HEK293 (cell line): ENCODE measurements around the gene ELMO1.

Experiments
- CTCF ChIA-PET: fragments of 350-600 bp; formaldehyde crosslinking; extraction: SDS; loops from one replicate; lab custom pipeline; 2021; ENCODE audit warnings: antibody characterized with exemption; lab: Yijun Ruan, JAX
- POLR2A ChIA-PET: fragments of 300-600 bp; formaldehyde crosslinking; extraction: SDS; loops from one replicate; lab custom pipeline; 2020; ENCODE audit warnings: antibody characterized with exemption, inconsistent platforms; lab: Yijun Ruan, JAX
- H3K27ac ChIP-seq: fragments of 200-500 bp; sonication (Bioruptor generic); 2 replicates; pipeline ENCODE4 v1.5.1; 2014; ENCODE audit warnings: low read depth, low read length, control low read depth, inconsistent platforms; ENCODE audit errors: extremely low read depth
- H3K36me3 ChIP-seq, 2 experiments: fragments of 200-500 bp in 1 of 2; sonication (Bioruptor generic) in 1 of 2; 1 replicate in 1 of 2; 2 replicates in 1 of 2; pipeline ENCODE4 v1.5.1; 2014 to 2017; ENCODE audit warnings: inconsistent platforms in 2 of 2, low read length in 2 of 2; ENCODE audit not compliant: control insufficient read depth in 2 of 2, insufficient read depth in 1 of 2
- H3K4me1 ChIP-seq: fragments of 200-500 bp; sonication (Bioruptor generic); 2 replicates; pipeline ENCODE4 v1.5.1; 2014; ENCODE audit warnings: mild to moderate bottlenecking, low read length, inconsistent platforms; ENCODE audit not compliant: control insufficient read depth, insufficient read depth
- H3K4me3 ChIP-seq: 2 replicates; pipeline ENCODE4 v1.5.1; 2011; ENCODE audit warnings: low read depth, mild to moderate bottlenecking, control low read depth, low read length, moderate library complexity
- H3K9me3 ChIP-seq: fragments of 200-500 bp; sonication (Bioruptor generic); 2 replicates; pipeline ENCODE4 v1.5.1; 2014; ENCODE audit warnings: low read depth, low read length, inconsistent platforms; ENCODE audit not compliant: control insufficient read depth, insufficient read depth
- BCL11A ChIP-seq: fragments of 450-650 bp; formaldehyde crosslinking; IDR thresholded peaks from 2 replicates; pipeline ENCODE4 v1.5.1; 2016; ENCODE audit warnings: low read depth, missing biosample characterization, missing genetic modification characterization
- MEIS1 ChIP-seq: sonication (generic); formaldehyde crosslinking; IDR thresholded peaks from 2 replicates; pipeline ENCODE4 v1.8.1; 2022; ENCODE audit warnings: missing genetic modification reagents, mild to moderate bottlenecking, borderline replicate concordance
- PRDM2 ChIP-seq: fragments of 450-650 bp; formaldehyde crosslinking; IDR thresholded peaks from 2 replicates; pipeline ENCODE4 v1.5.1; 2016; ENCODE audit warnings: missing biosample characterization, missing genetic modification characterization, borderline replicate concordance
- PRDM6 ChIP-seq: fragments of 450-650 bp; formaldehyde crosslinking; IDR thresholded peaks from 2 replicates; pipeline ENCODE4 v1.5.1; 2017; ENCODE audit warnings: missing biosample characterization, missing genetic modification characterization
- RBAK ChIP-seq: fragments of 450-650 bp; formaldehyde crosslinking; IDR thresholded peaks from 2 replicates; pipeline ENCODE4 v1.5.1; 2016; ENCODE audit warnings: missing biosample characterization, missing genetic modification characterization
- REST ChIP-seq: fragments of 450-650 bp; formaldehyde crosslinking; IDR thresholded peaks from 2 replicates; pipeline ENCODE4 v1.5.1; 2016; ENCODE audit warnings: missing biosample characterization, missing genetic modification characterization
- ZBTB20 ChIP-seq: fragments of 450-650 bp; formaldehyde crosslinking; IDR thresholded peaks from 2 replicates; pipeline ENCODE4 v1.5.1; 2016; ENCODE audit warnings: missing biosample characterization, missing genetic modification characterization
- ZBTB21 ChIP-seq: fragments of 450-650 bp; formaldehyde crosslinking; IDR thresholded peaks from 2 replicates; pipeline ENCODE4 v1.5.1; 2017; ENCODE audit warnings: missing biosample characterization, missing genetic modification characterization
- ZFP3 ChIP-seq: fragments of 450-650 bp; formaldehyde crosslinking; IDR thresholded peaks from 2 replicates; pipeline ENCODE4 v1.5.1; 2016; ENCODE audit warnings: low read depth, missing biosample characterization, missing genetic modification characterization
- ZNF148 ChIP-seq: fragments of 450-650 bp; formaldehyde crosslinking; IDR thresholded peaks from 2 replicates; pipeline ENCODE4 v1.5.0; 2017; ENCODE audit warnings: missing biosample characterization, missing genetic modification characterization, borderline replicate concordance
- ZNF157 ChIP-seq: fragments of 450-650 bp; formaldehyde crosslinking; IDR thresholded peaks from 2 replicates; pipeline ENCODE4 v1.5.1; 2016; ENCODE audit warnings: missing biosample characterization, missing genetic modification characterization
- ZNF223 ChIP-seq: fragments of 450-650 bp; formaldehyde crosslinking; IDR thresholded peaks from 2 replicates; pipeline ENCODE4 v1.5.1; 2016; ENCODE audit warnings: missing biosample characterization, missing genetic modification characterization
- ZNF274 ChIP-seq, 2 experiments: fragments of 200-500 bp in 1 of 2; fragments of 450-650 bp in 1 of 2; sonication (Bioruptor generic) in 1 of 2; formaldehyde crosslinking in 1 of 2; IDR thresholded peaks; 2 replicates each; pipeline versions ENCODE4 v1.5.1 to v1.6.1; 2014 to 2016; ENCODE audit warnings: borderline replicate concordance in 1 of 2, inconsistent platforms in 1 of 2, low read length in 1 of 2, missing biosample characterization in 1 of 2, missing genetic modification characterization in 1 of 2
- ZNF324 ChIP-seq: fragments of 450-650 bp; formaldehyde crosslinking; IDR thresholded peaks from 2 replicates; pipeline ENCODE4 v1.5.1; 2016; ENCODE audit warnings: missing biosample characterization, missing genetic modification characterization
- ZNF560 ChIP-seq: fragments of 450-650 bp; formaldehyde crosslinking; IDR thresholded peaks from 2 replicates; pipeline ENCODE4 v1.5.1; 2017; ENCODE audit warnings: missing biosample characterization, missing genetic modification characterization, borderline replicate concordance
- ZNF830 ChIP-seq: fragments of 450-650 bp; IDR thresholded peaks from 2 replicates; pipeline ENCODE4 v1.5.0; 2018; ENCODE audit warnings: missing biosample characterization, missing genetic modification characterization, low read depth, mild to moderate bottlenecking, moderate library complexity

The ELMO1 gene

GRCh38 chr7:37248396-37248861 lies 200.2 kb downstream of the ELMO1 start (continued):
- TF ChIP-seq ZNF148 (tag by site-specific recombination) (no peak), PRDM2 (tag by site-specific recombination) (no peak)

GRCh38 chr7:37247861-37248260 lies 200.8 kb downstream of the ELMO1 start:
- POLR2A ChIA-PET: interaction anchor here (0.7 kb wide), 1 partner anchor 23 kb away, joined by 3 read pairs; no protein-coding TSS in a partner anchor
- no peak overlapping the region for H3K27ac ChIP-seq
- TF ChIP-seq REST (peak; percentile 76), PRDM6 (no peak), ZBTB20 (tag by site-specific recombination) (no peak), ZNF274 (IDR thresholded peaks at IDR 0.05; ENCODE audit: low read length) (no peak), ZNF274 (tag by site-specific recombination; IDR thresholded peaks at IDR 0.05; ENCODE audit: borderline replicate concordance) (no peak)
- CTCF ChIA-PET: no interaction called here
- no peak overlapping the region for H3K4me3 ChIP-seq
- H3K36me3 ChIP-seq: no peaks in the 10 kb centered on the region
- H3K4me1 ChIP-seq: no peaks in the 10 kb centered on the region
- H3K9me3 ChIP-seq: no peaks in the 10 kb centered on the region

- Histone ChIP-seq H3K27ac (no peak overlapping the region), H3K9me3 (no peaks in the 10 kb centered on the region), H3K36me3 (no peaks in the 10 kb centered on the region), H3K4me3 (no peak overlapping the region), H3K4me1 (no peaks in the 10 kb centered on the region)
- ChIA-PET POLR2A (no interaction called here), CTCF (interaction anchor here (1.0 kb wide), 1 partner anchor 11 kb away, joined by 4 read pairs; no protein-coding TSS in a partner anchor)
- TF ChIP-seq ZNF223: no peak
- TF ChIP-seq ZBTB21 (tag by site-specific recombination): no peak
- no peak for TF ChIP-seq BCL11A (tag by site-specific recombination)
- TF ChIP-seq RBAK (tag by site-specific recombination): no peak
- no peak for TF ChIP-seq ZNF157 (tag by site-specific recombination)
- TF ChIP-seq ZNF324 (tag by site-specific recombination): no peak
- no peak for TF ChIP-seq MEIS1 (CRISPR knock-in tag)
- TF ChIP-seq ZNF560 (tag by site-specific recombination): no peak
- TF ChIP-seq ZFP3 (tag by site-specific recombination): no peak
- no peak for TF ChIP-seq ZNF830 (tag by site-specific recombination)
These were observed 203.1 kb downstream of the ELMO1 start for GRCh38 chr7:37245590-37245989.
